Thyroid gland (tissue), 4 donors: ENCODE measurements around the gene TMEM98. TPM values are rescaled to one million over a fixed set of nuclear protein-coding genes. Genes with fewer than 3 reads are reported as not detected.

Source experiments
- DNase-seq, 2 donors: peaks; one replicate each; pipeline ENCODE4 v3.0.0-alpha.2; 2019
- H3K27ac ChIP-seq, 3 donors: fragments of 200-600 bp; sonication (generic); 1 replicate in 2 of 3; 2 replicates in 1 of 3; pipeline ENCODE4 v1.5.1; 2016 to 2019; ENCODE audit warnings: mild to moderate bottlenecking in 1 of 3, moderate library complexity in 1 of 3
- H3K27me3 ChIP-seq: fragments of 200-600 bp; sonication (generic); one replicate; pipeline ENCODE4 v1.5.1; 2019
- H3K36me3 ChIP-seq, 2 donors: fragments of 200-600 bp; sonication (generic); one replicate each; pipeline ENCODE4 v1.5.1; 2016 to 2019
- H3K4me1 ChIP-seq, 2 donors: fragments of 200-600 bp; sonication (generic); one replicate each; pipeline ENCODE4 v1.5.1; 2017 to 2019
- H3K4me3 ChIP-seq, 3 donors: fragments of 200-600 bp; sonication (generic); replicated peaks in 1 of 3; 1 replicate in 2 of 3; 2 replicates in 1 of 3; pipeline ENCODE4 v1.5.1; 2016; ENCODE audit warnings: mild to moderate bottlenecking in 1 of 3
- H3K9me3 ChIP-seq: fragments of 200-600 bp; sonication (generic); one replicate; pipeline ENCODE4 v1.5.1; 2017
- POLR2A ChIP-seq, 2 donors: fragments of 450-650 bp; IDR thresholded peaks; one replicate each; pipeline ENCODE4 v1.6.1; 2017; ENCODE audit warnings: antibody characterized with exemption in 2 of 2, mild to moderate bottlenecking in 2 of 2, moderate library complexity in 1 of 2
- whole genome bisulfite sequencing, 2 donors: methylation state at CpG; one replicate each; pipeline ENCODE4 v1.1.5; 2017; 5-methylcytosine and 5-hydroxymethylcytosine counted together
- intact Hi-C: fragments of 100-400 bp; cut with DNase I; formaldehyde crosslinking; loops from one replicate; pipeline ENCODE4 v1.15.1; 2023
- total RNA-seq, 4 donors: library from RNA; depleted of rRNA; stranded (reverse); fragments of >200 nt; gene quantifications; one replicate each; pipeline ENCODE4 v1.2.3, GENCODE V29; 2016
- TF ChIP-seq, protein P1 (sequence below), 6 experiments: fragments of 200-600 bp in 3 of 6; fragments of 450-650 bp in 3 of 6; sonication (generic) in 3 of 6; IDR thresholded peaks; one replicate each; pipeline ENCODE4 v1.5.1; 2016 to 2019; ENCODE audit warnings: antibody characterized with exemption in 6 of 6, mild to moderate bottlenecking in 2 of 6, inconsistent platforms in 1 of 6, moderate library complexity in 1 of 6

The TMEM98 gene
- total RNA-seq, 4 donors from 2014 or later: 57.0 to 121 (median 74.8) TPM

DNA sequence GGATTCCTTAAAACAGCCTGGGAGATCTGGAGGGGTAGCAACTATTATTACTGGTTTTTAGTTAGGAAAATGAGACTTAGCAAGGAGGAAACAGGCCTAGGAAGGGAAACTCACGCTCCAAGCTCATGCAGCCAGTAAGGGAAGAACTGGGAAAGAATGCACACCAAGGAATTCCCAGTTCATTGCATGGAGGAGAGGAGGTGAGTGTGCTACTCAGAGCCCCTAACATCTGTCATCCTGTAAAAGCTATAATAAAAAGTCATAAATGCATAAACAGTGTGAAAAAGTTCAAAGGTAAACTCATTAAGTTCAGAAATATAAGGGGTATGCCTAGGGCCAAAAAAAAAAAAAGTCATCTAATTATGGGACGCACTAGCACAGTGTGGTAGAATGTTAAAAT lies 25.9 kb downstream of the TMEM98 start:
- Histone ChIP-seq H3K9me3 (no peaks in the 10 kb centered on the region), H3K4me1 (no peaks in the 10 kb centered on the region), H3K36me3 (no peaks in the 10 kb centered on the region), H3K27ac (no peak overlapping the region), H3K4me3 (no peak overlapping the region), H3K27me3 (no peaks in the 10 kb centered on the region)
- no peak for TF ChIP-seq POLR2A (IDR thresholded peaks at IDR 0.05)
- TF ChIP-seq, protein P1, sequence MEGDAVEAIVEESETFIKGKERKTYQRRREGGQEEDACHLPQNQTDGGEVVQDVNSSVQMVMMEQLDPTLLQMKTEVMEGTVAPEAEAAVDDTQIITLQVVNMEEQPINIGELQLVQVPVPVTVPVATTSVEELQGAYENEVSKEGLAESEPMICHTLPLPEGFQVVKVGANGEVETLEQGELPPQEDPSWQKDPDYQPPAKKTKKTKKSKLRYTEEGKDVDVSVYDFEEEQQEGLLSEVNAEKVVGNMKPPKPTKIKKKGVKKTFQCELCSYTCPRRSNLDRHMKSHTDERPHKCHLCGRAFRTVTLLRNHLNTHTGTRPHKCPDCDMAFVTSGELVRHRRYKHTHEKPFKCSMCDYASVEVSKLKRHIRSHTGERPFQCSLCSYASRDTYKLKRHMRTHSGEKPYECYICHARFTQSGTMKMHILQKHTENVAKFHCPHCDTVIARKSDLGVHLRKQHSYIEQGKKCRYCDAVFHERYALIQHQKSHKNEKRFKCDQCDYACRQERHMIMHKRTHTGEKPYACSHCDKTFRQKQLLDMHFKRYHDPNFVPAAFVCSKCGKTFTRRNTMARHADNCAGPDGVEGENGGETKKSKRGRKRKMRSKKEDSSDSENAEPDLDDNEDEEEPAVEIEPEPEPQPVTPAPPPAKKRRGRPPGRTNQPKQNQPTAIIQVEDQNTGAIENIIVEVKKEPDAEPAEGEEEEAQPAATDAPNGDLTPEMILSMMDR (IDR thresholded peaks at IDR 0.05): no peak
- no peak for DNase-seq
- intact Hi-C loops: no loop called here
- WGBS, 2 donors: 85 to 98% methylated on average over 2 of the region's 2 CpGs

DNA sequence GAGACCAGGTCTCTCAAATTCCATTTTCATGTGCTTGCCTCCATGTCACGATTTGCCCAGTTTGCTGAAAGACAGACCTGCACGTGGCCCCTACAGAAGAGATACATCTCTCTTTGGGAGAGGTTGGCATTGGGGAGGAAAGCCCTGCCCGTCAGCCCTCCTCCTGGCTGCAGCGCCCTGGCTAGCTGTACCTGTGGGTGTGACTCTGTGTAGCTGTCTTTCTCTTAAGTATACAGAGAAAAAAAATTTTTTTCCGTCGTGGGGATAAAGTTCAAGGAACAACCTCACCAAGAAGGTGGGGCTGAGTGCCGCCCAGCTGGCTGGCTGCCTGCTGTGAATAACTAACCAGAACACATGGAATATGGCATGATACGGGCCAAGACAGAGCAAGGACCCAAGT lies 26.5 kb downstream of the TMEM98 start:
- DNase-seq: no peak
- no peak overlapping the region for H3K27ac ChIP-seq
- WGBS, 2 donors: 65 to 68% methylated on average over 8 of the region's 8 CpGs
- no peaks in the 10 kb centered on the region for H3K9me3 ChIP-seq
- H3K4me3 ChIP-seq: no peak overlapping the region
- H3K36me3 ChIP-seq: no peaks in the 10 kb centered on the region
- no peak for TF ChIP-seq POLR2A (IDR thresholded peaks at IDR 0.05)
- TF ChIP-seq, protein P1 (IDR thresholded peaks at IDR 0.05): no peak
- no peaks in the 10 kb centered on the region for H3K4me1 ChIP-seq
- intact Hi-C loops: no loop called here
- H3K27me3 ChIP-seq: no peaks in the 10 kb centered on the region

DNA sequence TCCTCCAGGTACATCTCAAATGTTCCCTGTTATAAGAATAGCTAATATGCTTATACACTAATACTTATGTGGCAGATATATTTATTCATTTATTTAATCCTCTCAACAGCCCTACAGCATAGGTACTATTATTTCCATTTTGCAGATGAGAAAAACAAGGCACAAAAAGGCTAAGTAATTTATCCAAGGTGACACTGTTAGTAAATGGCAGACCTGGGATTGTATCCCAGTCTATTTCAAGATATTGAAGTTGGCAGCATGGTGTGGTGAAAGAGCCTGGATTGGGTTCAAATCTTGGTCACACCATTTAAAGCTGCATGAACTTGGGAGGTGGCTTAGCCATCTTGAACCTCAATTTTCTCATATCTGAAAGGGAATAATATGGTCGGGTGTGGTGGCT lies 27.2 kb downstream of the TMEM98 start:
- H3K27ac ChIP-seq: no peak overlapping the region
- DNase-seq: no peak
- intact Hi-C loops: no loop called here
- TF ChIP-seq POLR2A (IDR thresholded peaks at IDR 0.05): no peak
- TF ChIP-seq, protein P1 (IDR thresholded peaks at IDR 0.05): no peak
- H3K36me3 ChIP-seq: no peaks in the 10 kb centered on the region
- no peaks in the 10 kb centered on the region for H3K27me3 ChIP-seq
- no peaks in the 10 kb centered on the region for H3K9me3 ChIP-seq
- no peaks in the 10 kb centered on the region for H3K4me1 ChIP-seq
- no peak overlapping the region for H3K4me3 ChIP-seq
- WGBS, 2 donors: 91 to 97% methylated on average over 1 of the region's 1 CpG

DNA sequence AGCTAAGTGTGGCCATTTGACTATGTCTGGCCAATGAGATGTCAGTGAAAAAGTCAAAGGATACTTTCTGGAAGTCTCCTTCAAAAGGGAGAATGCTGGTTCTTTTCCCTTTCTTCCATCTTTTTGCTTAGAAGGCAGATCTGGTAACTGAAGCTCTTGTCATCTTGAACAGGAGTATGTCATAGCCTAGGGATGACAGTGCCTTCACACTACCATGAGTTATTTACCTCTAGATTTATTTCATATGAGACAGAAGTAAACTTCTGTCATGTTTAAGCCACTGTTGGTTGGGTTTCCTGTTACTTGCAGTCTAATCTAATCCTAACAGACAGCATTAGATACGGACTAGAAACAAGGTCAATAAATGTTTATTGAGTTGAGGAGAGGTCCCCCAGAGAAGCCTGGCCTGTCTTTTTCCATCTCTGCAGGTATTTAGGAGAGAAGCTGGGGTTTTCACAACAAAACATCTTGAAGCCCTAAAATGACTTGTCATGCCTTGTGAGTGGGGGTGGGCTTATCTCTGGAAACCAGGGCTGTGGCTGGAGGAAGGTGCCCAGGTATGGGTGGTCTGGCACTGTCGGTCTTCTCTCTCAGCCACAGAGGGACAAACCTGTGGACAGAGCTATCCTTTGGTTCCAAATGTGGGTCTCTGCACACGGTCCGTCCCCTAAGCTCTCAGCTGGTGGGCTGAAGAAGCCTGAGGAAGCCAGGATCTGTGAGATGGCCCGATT lies 28.5 kb downstream of the TMEM98 start:
- H3K27me3 ChIP-seq: no peaks in the 10 kb centered on the region
- DNase-seq: no peak
- no peaks in the 10 kb centered on the region for H3K4me1 ChIP-seq
- no peaks in the 10 kb centered on the region for H3K36me3 ChIP-seq
- WGBS, 2 donors: 85 to 93% methylated on average over 5 of the region's 5 CpGs
- H3K4me3 ChIP-seq: no peak overlapping the region
- intact Hi-C loops: no loop called here
- H3K9me3 ChIP-seq: no peaks in the 10 kb centered on the region
- TF ChIP-seq, protein P1 (IDR thresholded peaks at IDR 0.05): no peak
- no peak for TF ChIP-seq POLR2A (IDR thresholded peaks at IDR 0.05)
- no peak overlapping the region for H3K27ac ChIP-seq

DNA sequence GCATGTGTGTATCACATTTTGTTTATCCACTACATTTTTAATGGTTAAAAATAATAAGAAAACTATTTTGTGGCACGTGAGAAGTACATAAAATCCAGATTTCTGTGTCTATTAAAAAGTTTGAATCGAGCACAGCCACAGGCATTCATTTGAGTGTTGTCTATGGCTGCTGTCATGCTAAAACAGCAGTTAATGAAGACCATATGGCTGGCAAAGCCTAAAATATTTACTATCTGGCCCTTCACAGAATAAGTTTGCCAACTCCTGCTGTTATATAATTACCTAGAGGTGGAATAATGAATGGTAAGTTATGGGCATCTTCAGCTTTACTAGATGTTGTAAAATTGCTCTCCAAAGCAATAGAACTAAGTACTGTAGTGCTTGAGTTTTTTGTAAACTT lies 30.5 kb downstream of the TMEM98 start:
- H3K4me1 ChIP-seq: no peaks in the 10 kb centered on the region
- no peak for DNase-seq
- WGBS, 2 donors: 34 to 41% methylated on average over 2 of the region's 2 CpGs
- H3K27me3 ChIP-seq: no peaks in the 10 kb centered on the region
- no peak overlapping the region for H3K27ac ChIP-seq
- no peak for TF ChIP-seq POLR2A (IDR thresholded peaks at IDR 0.05)
- TF ChIP-seq, protein P1 (IDR thresholded peaks at IDR 0.05): no peak
- H3K4me3 ChIP-seq: no peak overlapping the region
- no peaks in the 10 kb centered on the region for H3K9me3 ChIP-seq
- intact Hi-C loops: no loop called here
- no peaks in the 10 kb centered on the region for H3K36me3 ChIP-seq
